ENCODE results near the gene NT5M.
A peak's percentile ranks its signal among the peaks of the same experiment; 100 is the strongest.
"Not testable (repeated sequence)": the region's sequence is repeated elsewhere in the genome, so short reads cannot be mapped to it uniquely, and the experiment has no call there.

Gene NT5M

DNA sequence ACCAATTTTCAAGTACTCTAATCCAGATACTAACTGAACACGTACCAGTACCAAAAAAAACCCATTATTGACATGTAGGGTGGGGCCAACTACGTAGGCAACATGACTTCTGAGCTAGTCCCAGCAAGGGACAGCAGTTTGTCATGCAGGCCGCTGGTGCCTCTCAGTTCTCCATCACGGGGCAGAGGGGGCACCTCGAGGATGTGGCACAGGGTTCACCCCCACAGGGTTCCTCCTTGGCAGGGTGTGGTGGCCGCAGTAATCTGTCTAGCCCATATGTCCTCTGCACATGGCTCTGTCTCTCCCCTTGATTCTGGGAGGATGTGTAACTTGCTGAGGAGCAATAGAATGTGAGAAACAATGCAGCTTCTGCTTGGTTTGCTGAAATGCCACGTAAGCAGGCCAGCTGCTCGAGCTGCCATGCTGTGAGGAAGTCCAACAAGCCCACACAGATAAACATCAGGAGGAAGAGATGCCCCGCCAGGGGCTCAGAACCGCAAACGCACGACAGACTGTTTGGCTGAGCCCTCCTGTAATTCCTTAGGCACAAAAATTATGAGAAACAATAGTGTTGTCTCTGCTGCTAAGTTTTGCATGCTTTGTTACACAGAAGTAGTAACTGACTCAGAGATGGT is 62.4 kb downstream of the NT5M start:
- Histone ChIP-seq H3K4me3 (no peak overlapping the region), H3K27ac (no peak overlapping the region)

DNA sequence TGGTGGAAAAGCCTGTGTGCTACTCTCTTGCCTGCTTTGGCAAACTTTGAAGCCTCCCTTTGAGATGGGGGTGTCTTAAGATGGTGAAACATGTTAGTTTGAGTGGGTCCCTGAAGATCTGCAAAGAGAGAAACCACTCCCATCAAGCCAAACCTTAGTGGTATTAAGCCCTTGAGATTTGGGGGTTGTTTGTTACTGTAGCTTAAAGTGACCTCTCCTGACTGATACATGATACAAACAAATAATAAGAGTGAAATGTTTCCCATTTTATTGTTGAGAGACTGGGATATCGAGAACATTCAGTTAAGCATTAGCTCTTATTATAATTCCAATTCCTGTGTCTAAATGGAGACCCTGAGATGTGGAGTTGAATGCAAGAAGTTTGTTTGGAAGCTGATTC is 63.1 kb downstream of the NT5M start:
- H3K27ac ChIP-seq, result no peak overlapping the region
- H3K4me3 ChIP-seq, result no peak overlapping the region

DNA sequence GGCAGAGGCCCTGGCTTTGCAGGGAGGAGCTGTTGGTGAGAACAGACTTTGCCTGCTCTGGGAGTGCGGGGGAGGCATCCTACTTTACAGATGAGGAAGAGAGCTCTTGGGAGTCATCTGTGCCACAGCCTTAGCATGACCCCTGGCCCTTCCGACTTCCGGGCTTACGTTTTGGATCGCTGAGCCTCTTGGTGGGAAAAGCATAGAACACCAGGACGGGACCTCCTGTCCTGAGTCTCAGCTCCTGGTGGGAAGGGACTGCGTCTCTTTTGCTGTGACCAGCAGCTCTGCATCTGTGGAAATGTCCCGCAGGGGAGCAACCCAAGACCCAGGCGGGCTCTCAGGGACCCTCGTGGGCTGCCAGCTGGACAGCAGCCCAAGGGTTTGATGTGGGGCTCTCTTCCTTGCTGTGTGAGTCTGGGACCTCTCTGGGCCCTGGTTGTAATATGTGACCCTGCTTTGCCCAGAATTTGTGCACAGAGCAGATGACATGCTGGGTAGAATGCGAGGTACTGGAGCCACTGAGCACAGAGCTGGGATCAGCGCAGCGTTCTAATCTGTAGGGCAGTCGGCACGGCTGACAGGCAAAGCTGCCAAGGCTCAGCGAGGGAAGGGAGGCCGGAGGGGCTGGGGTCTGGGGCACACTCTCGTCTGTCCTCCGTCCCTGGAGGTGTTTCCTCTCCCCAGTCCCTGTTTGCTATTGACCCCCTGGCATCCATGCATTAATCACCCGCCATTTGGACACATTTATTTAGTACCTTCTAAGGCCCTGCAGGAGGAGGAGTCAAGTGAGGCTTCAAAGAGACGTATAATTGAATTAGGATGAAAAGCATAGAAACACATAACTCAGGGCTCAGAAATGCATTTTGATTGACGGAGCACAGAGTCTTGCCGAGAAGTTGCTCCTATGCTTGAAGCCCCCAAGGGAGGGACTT is 64.0 kb downstream of the NT5M start:
- H3K27ac ChIP-seq, result no peak overlapping the region

DNA sequence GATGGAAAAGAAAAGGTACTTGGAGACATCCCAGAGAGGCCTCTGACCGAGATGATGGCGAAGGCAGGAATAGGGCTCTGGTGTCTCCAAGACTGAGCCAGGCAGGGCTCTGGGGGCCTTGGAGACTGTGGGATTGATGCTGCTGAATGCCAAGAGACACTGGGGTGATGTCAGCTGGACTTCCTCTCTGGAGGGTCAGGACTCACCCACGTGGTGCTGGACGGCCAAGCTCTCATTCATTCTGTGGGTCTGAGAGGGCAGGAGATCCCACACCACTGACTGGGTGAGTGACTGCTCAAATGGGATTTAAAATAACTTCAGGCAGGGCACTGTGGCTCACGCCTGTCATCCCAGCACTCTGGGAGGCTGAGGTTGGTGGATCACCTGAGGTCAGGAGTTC is 64.8 kb downstream of the NT5M start:
- Histone ChIP-seq H3K4me3 (no peak overlapping the region), H3K27ac (no peak overlapping the region)

More for the DNA sequence above, 64.0 kb downstream of the NT5M start:
- no peak overlapping the region for H3K4me3 ChIP-seq

DNA sequence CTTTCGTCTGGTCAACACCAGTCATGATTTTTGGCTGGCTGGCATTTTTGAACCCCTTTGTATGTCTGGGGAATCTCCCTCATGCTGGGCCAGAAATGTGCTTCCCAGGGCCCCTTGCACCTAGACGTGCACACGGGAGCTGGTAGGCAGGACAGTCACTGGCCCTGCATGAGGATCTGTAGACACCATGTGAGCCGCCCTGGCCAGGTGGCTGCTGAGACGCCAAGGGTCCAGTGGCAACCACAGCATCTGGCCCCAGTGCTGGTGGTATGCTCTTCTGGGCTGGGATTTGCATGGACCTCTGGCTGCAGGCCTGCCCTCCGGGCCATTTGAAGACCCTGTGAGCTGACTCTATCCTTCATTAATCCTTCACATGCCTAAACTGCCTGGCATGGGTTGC is 67.5 kb downstream of the NT5M start:
- H3K27ac ChIP-seq, result no peak overlapping the region

DNA sequence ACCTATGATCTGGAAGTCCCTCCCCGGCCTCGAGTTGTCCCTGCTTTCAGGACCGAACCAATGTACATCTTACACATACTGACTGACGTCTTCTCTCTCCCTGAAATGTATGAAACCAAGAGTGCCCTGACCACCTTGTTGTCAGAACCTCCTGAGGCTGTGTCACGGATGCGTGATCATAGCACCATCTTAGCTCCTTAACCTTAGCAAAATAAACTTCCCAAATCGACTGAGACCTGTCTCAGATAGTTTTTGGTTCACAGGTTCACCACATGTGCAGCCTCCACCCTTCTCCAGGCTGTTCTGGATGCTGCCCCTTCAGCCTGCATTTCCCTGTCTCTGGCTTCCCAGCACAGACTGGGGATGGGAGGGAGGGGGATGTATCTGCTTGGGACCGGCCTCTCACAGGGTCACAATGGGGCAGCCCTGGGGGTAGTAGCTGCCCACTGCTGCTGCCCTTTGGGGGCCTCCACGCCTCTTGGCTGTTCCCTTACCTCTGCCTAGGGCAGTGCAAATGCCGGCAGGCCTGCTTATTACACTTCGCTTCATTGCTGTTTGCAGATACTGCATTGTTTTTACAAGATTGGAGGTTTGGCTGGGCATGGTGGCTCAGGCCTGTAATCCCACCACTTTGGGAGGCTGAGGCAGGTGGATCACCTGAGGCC is 69.8 kb downstream of the NT5M start:
- Histone ChIP-seq H3K4me3 (no peak overlapping the region), H3K27ac (no peak overlapping the region)

More for the DNA sequence above, 67.5 kb downstream of the NT5M start:
- H3K4me3 ChIP-seq, result no peak overlapping the region

DNA sequence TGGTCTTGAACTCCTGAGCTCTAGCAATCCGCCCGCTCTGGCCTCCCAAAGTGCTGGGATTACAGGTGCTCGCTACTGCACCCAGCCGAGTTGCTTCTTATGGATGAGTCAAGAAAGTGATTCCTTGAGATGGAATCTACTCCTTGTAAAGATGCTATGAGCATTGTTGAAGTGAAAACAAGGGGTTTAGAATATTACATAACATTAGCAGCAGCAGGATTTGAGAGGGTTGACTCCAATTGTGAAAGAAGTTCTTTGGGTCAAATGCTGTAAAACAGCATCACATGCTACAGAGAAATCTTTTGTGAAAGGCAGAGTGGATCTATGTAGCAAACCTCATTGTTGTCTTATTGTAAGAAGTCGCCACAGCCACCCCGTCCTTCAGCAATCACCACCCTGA is 72.7 kb downstream of the NT5M start:
- H3K4me3 ChIP-seq, result no peak overlapping the region
- peak overlapping the region in 5 of 21 experiments; percentile 27 to 74 (median 41) for H3K27ac ChIP-seq

DNA sequence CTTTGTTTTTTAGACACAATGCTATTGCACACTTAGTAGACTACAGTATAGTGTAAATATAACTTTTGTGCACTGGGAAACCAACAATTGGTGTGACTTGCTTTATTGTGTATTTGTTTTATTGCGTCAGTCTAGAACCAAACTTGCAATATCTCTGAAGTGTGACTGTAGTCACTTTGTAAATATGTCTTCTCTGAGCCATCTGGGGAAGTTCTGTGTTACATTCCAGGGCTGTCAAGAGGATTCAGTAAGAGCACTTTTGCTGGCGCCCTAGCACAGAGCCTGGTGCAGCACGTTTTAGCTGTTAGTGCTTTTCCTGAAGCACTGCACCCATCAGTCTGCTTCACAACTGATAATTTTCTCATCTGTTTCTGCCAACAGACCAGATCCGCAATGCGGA is 73.2 kb downstream of the NT5M start:
- Histone ChIP-seq H3K27ac (peak overlapping the region in 12 of 21 experiments; percentile 10 to 80 (median 64)), H3K4me3 (no peak overlapping the region)

DNA sequence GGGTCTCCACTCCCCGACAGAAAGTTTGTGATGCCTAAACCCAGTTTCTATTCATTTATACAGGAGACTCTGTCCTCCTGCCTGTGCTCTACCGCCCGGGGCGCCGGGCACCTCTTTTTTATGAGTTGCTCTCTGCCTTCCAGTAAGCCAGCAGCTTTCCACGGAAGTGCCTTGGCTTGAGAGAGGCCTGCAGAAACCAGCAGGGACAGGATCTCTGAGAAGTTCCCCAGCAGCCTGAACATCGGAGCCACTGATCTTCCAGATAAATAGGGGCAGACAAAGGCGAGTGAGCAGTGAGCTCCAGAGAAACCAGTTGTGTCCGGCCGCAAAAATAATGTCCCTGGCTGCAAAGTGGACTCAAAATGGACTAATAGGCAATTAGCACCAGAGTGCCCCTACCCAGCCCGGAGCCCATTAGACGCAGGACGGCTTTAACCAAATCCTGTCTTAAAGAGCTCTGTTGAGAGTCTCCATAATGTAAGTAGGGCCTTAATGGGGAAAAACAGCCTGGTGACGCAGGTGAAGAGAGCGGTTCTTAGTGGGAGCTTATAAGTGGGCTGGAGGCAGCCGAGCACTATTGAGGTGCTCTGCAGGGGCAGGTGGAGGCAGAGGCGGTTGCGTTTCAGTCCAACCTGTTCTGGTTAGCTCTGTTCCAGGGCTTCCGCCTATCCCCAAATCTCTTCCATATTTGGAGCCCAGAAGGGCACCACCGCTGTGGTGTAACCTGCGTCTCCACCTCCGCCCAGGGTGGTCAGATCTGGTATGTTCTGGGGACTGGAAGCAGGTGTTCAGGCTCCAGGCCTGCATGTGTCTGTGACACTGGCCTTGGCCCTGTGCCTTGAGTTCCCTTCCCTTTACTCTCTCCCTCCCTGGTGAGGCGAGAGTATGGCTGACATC is 74.1 kb downstream of the NT5M start:
- no peak overlapping the region for H3K4me3 ChIP-seq
- peak overlapping the region in 19 of 21 experiments; percentile 6 to 89 (median 64) for H3K27ac ChIP-seq

DNA sequence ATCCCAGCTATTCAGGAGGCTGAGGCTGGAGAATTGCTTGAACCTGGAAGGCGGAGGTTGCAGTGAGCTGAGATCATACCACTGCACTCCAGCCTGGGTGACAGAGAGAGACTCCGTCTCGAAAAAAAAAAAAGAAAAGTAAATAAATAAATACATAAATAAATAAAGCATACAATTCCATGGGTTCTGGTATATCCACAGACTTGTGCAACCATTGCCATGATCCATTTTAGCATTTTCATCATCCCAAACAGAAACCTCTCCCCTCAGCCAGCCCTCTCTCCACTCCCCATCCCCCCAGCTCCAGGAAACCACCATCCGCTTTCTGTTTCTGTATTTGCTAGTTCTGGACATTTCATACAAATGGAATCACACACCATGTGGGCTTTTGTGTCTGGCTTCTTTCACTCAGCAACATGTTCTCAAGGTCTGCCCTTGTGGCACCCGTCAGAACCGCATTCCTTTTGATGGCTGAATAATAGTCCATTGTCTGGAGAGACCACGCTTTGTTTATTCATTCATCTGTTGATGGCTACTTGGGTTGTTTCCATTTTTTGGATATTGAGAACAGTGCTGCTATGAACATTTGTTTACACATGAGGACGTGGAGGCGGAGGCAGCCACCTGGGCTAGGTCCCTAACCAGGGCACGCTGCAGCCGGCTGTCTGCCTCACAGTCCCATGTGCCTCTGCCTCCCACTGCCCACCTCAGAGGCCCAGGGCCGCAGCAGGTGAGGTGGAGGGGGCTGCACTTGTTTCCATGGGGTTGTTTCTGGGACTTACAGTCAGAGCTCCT is 76.2 kb downstream of the NT5M start:
- no peak overlapping the region for H3K4me3 ChIP-seq
- peak overlapping the region in 1 of 21 experiments; percentile 12 for H3K27ac ChIP-seq

DNA sequence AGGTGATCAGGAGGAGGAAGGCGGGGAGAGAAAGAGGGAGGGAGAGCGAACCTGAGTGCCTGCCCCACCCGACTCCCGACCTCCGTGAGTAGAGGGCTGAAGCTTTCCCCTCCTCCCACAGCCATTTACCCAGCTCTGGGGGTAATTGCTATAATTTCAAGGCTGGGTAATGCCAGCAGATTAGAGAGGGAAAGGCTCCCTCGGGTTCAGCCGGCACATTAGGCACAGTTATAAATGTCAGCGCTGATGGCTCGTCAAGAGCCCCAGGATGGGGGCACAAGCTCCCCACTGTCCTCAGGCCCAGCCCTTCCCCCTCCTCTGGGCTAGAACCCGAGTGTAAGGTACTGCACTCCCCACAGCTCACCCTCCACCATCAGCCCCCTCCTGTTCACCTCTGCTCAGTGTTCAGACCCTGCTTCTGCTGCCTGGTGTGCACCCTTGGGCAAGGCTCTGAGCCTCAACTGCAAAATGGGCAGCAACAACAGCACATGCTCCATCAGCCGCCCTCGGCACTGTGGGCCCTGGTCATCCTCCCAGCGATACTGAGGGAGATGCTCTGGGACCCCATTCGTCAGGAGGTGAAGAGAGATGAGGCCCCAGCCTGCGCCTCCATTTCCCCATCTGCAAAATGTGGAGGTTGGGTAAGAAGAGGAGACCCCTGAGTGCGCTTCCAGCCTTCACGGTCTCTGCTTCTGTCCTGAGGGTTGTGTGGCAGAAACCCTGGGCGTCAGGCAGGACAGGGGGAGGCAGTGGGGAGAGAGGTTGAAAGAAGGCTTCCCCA is 77.2 kb downstream of the NT5M start:
- H3K27ac ChIP-seq, result peak overlapping the region in 1 of 21 experiments; percentile 7
- no peak overlapping the region for H3K4me3 ChIP-seq

DNA sequence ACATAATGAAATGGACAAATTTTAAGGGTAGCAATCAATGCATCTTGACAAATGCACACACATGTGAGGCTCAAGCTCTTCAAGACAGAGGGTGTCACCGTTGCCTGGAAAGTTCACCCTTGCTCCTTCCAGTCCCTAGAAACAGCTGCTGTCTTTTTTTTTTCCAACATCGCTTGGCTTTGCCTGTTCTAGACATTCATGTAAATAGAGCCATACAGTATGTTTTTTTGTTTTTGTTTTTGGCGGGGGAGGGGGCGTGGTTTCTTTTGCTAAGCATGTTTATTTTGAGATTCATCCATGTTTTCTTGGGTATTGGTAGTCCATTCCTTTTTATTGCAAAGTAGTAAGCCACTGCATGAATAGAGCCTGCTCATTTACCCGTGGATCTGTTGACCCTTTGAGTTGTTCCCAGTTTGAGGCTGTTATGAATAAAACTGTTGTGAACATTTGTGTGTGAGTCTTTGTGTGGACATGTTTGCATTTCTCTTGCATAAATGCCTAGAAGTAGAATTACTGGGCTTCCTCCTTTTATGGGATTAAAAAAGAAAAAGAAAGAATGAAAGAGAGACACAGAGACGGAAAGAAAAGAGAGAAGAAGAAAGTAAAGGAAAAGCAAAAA is 78.4 kb downstream of the NT5M start:
- no peak overlapping the region for H3K27ac ChIP-seq
- H3K4me3 ChIP-seq, result no peak overlapping the region

DNA sequence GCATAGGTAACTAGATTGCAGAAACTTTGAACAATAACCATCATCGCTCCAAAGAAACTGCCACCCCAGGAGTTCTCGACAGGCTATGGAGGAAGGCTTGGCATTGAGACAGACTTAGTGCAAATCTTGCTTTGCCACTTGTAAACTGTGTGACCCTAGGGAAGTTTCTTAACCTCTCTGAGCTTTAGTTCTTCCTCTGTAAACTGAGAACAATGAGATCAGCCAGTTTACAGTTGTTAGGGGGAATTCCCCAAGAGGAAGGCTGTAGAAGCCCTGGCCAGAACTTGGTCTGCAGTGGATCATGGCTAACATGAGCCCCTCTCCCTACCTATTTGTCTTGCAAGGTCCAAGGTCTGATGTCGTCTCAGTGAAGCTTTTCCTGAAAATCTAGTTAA is 78.9 kb downstream of the NT5M start:
- H3K27ac ChIP-seq, result no peak overlapping the region
- H3K4me3 ChIP-seq, result no peak overlapping the region

DNA sequence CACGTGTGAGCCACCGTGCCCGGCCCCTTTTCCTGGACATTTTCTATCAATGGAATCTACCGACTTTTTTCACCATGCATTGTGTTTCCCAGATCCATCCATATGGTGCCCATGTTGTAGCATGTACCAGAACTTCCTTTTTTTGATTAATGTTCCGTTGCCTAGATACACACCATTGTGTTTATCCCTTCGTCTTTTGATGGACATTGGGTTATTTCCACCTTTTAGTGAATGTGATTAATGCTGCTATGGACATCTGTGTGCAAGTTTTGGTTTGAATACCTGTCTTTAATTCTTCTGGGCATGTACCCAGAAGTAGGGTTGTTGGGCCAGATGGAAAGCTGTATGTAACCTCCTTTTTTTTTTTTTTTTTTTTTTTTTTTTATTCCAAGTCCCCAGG is 79.8 kb downstream of the NT5M start:
- Histone ChIP-seq H3K4me3 (no peak overlapping the region), H3K27ac (no peak overlapping the region)

DNA sequence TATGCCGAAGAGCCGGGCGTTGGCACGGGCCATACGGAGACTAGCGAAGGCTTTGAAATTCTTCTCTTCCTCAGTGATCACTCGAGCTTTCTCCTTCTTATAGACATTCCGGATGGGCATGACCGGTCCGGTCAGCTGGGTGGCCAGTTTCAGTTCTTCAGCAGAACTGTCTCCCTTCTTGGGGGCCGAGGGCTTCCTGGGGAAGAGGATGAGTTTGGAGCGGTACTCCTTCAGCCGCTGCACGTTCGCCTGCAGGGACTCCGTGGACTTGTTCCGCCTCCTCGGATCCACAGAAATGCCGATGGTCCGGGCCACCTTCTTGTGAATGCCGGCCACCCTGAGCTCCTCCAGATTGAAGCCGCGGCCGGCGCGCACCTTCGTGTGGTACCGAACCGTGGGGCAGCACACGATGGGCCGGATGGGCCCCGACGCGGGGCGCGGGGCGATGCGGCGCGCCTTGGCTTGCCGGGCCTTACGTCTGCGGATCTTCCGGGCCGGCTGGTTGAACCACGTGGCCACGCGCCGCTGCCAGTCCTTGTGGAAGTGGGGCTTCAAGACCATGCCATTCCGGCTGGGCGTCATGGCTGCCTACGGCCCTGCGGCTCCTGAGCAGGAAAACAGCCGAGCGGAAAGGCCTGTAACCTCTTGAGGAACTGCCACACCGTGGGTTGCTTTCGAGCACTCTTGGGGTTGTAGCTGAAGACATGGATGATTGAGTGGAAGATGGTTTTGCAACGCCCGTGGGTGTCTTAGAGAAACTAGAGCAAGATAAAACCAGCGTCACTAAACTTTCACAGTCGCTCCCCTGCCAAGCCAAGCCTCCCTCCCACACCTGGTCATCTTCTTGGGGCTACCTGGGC is 80.5 kb downstream of the NT5M start:
- H3K4me3 ChIP-seq, H3K27ac ChIP-seq: not testable (repeated sequence)

DNA sequence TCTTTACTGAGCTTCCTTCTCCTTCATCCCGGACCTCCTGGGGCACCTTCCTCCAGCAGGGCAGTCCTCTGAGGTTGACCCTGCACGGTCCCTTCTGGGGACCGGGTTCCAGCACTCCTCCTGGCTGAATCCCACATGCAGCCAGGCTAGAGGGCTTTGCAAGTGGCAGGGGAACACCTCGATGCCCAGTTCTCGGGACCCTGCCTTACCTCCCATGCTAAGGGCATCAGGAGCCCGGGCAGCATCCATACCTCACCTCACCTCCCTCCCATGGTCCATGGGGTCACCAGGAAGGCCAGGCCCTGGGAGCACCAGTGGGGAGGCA is 81.1 kb downstream of the NT5M start:
- H3K27ac ChIP-seq, result no peak overlapping the region

DNA sequence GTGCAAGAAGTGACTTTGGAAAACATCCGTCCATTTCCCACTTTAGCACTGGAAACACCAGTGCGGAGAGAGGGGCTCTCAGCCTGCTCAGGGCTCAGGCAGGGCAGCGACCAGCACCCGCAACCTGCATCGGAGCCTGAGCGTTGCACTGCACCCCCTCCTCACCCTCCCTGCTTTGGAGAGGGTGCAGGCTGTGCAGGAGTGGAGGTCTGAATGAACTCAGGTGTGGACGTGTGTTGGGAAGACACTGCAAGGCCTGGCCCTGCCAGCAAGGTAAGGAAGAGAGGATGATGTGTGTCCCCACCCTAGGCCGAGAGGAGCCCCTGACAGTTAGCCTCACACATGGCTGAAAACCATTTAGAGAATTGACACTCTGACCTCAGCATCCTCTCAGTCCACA is 81.8 kb downstream of the NT5M start:
- Histone ChIP-seq H3K4me3 (no peak overlapping the region), H3K27ac (no peak overlapping the region)

More for the DNA sequence above, 81.1 kb downstream of the NT5M start:
- no peak overlapping the region for H3K4me3 ChIP-seq
